Activated CD8-positive, alpha-beta memory T cell treated with anti-CD3 and anti-CD28 coated beads, Interleukin-2, amount 50 U/mL, for 48 hours (primary cell): ENCODE results near the gene FIG4.
"Not testable (repeated sequence)": the region's sequence is repeated elsewhere in the genome, so short reads cannot be mapped to it uniquely, and the experiment has no call there.

Experiments used
- DNase-seq: peaks from one replicate; pipeline ENCODE4 v3.0.0-alpha.2; 2020

FIG4 gene

DNA sequence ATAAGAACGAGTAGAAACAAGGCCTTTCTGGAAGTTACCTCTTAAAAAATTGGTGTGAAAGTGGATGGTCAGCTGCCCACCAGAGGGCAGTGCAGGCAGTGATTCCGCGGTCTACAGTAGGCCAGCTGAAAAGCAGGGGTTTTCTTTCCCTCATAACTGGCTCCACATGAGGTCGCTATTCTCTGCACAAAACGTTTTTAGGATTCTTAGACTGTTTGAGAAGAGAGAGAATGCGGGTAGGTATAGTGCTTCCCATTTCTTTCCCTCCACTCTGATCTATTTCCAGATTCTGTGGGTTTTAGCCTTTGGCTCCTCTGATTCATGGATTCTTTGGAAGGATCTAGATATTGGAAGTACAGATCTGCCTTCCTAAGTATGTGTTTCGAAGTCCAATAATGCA, 14.2 kb downstream of the FIG4 start:
- DNase-seq, result peak; percentile 82

DNA sequence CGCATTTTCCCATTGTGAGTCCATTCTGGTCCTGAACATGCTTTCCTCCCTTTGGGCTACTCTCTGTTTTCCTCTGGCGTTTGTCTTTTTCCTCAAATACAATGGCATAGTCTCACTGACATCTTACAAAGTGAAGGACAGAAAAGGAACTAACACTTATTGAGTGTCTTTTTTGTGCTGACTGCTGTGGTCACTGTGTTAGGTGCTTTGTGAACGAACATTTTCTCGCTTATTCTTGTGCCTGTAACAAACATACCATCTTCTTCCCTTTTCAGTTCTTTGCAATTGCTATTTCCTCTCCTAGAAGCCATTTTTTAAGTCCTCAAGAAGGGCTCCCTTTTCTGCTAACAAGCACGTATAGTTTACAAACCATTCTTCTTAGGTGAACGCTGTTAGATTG, 15.4 kb downstream of the FIG4 start:
- DNase-seq, result no peak

DNA sequence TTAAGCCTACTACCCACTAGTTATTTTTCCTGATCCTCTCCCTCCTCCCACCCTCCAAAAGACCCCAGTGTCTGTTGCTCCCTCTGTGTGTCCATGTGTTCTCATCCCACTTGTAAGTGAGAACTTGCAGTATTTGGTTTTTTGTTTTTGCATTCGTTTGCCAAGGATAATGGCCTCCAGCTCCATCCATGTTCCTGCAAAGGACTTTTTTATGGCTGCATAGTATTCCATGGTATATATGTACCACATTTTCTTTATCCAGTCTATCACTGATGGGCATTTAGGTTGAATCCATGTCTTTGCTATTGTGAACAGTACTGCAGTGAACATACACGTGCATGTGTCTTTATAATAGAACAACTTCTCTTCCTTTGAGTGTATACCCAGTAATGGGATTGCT, 17.0 kb downstream of the FIG4 start:
- not testable (repeated sequence) for DNase-seq

DNA sequence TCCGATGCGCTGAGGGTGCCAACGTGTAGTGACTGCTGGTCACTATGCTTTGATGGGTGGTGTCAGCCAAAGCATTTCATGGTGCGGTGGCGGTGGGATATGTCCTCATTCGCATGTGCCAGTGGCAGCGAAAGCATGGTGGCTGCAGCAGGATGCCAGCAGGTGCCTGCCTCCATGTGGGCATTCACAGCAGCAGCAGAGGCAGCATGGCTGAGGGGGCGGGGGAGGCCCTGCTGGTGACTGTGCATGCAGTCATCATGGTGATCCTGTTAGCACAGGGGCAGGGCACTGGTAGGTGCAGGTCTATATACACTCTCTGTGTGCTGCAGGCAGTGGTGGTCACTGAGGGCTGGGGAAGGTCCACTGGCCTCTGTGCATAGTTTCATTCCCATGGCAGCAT, 22.0 kb downstream of the FIG4 start:
- DNase-seq, result no peak

DNA sequence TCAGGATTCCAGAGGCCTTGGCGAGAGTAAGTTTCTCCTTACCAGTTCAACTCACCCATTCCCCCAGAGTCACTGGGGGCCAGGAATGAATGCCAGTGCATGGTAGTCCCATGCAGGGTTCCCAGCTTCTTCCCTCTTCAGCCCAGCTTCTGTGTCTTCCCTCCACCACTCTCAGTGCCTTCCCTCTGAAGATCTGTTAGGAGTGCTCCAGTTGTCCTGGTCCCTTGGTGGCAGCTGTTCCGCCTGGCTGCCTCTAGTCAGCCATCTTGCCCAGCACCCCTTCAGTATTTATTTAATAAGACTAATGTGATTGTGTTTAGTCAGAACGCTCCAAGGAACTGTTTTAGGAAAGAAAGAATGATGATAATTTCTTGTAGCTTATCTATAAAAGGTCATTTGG, 23.1 kb downstream of the FIG4 start:
- no peak for DNase-seq

DNA sequence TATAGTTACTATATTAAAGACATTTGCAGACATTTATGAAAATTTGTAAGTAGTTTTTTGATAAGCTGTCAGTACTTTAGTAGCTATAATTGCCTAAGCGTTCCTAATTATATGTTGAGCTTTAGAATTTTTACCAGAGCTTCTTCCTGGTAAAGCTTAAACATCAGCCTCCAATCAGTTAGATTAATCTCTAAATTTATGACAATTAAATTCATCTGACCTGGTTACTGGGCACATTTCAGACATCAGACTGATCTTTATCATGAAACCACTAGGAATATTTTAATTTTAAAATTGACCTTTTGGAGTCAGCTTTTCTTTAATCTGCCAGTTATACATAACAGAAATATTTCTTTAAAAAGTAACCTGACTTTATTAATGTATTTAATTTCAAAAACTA, 23.5 kb downstream of the FIG4 start:
- no peak for DNase-seq

DNA sequence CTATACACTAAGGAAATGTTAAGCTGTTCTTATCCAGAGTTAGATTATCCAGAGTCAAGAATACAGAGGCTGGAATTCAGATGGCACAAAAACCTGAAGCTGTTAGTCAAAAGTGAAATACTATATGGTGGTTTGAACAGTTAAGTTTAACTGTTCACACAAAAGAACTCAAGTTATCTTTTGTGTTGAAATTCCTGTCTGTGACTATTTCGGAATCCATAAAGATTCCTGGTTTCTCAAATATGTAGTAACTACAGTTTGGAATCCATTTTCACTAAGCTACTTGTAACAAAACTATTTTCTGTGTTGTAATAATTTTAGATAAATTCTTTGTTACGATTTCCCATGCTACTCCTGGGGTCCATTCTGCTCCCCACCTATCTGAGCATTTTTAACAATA, 24.5 kb downstream of the FIG4 start:
- DNase-seq, result no peak

DNA sequence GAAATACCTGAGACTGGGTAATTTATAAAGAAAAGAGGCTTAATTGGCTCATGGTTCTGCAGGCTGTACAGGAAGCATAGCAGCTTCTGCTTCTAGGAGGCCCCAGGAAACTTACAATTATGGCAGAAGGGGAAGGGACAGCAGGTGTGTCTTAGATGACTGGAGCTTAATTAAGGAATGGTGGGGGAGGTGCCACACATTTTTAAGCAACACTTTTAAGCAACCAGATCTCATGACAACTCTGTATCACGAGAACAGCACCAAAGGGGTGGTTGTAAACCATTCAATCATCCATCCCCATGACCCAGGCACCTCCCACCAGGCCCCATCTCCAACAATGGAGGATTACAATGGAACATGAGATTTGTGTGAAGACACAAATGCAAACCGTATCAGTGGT, 26.9 kb downstream of the FIG4 start:
- DNase-seq, result no peak

DNA sequence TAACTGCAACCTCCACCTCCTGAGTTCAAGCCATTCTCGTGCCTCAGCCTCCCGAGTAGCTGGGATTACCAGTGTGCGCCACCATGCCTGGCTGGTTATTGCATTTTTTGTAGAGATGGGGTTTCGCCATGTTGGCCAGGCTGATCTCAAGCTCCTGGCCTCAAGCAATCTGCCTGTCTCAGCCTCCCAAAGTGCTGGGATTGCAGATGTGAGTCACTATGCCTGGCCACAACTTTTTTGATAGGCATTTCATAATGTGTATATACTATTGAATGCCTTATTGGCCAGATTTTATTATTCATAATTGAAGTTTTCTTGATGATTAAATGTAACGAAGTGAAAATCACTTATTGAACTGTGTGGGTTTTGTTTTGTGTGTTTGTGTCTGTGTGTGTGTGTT, 27.9 kb downstream of the FIG4 start:
- no peak for DNase-seq

DNA sequence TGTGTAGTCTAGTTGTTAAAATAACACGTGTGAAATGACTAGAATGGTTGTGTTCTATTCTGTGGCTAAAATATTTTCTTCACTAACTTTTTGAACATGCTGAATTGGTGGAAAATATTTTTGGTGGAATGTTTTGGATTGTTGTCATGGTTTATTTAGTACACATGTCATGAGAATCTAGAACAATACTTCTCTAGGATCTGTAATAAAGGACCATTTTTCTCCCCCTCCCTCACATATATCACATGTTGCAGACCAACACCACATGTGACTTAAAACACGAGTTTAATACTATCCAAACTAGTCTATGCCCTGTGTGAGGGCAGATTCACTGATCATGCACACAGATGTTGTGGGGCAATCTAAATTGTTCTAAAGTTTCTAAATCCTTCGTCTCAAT, 29.2 kb downstream of the FIG4 start:
- no peak for DNase-seq

DNA sequence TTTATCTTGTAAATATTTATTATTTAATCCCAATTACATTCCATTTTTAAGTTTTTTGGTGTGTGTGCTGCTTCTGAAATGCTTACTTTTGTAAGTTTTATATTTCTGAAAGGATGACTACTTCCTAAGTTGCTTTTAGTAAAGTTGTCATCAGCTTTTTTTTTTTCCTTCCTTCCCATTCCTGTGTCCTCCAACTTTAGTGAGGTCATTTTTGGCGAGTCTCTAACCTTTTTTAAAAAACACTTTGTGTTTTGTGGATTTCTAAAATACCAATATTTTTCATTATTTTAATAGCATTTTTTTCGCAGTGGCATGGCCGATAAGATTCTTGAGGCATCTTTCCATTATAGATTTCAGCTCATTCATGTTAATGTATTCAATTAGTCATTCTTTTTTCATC, 30.9 kb downstream of the FIG4 start:
- no peak for DNase-seq

DNA sequence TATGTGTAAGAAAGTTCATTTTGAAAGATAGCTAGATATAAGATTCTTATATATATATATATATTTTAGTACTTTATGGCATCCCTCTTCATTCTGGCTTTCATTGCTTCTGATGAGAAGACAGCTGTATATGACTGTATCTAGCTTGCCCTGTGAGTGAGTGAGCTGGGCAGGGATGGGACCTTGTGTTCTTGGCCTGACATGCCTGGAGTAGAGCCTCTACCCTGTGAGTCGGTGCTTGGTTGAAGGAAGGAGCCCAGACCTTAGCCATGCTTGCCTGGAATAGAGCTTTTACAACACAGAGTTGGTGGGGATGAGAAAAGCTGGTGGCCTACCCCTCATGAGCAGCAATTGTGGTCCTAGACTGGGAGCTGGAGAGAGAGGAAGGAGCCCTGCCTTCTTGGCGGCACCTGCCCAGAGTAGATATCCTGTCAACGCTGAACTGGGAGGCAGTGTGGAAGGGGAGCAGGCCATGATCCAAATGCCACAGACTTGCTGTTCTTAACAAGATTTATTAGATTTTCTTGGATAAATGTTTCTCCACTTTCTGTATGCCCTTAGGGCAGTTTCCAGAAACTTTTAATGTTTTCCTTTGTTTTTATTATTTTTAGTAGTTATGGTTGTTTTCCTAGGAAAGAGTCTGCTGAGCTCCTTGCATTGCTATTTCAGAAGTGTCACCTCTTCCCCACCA, 31.6 kb downstream of the FIG4 start:
- DNase-seq, result no peak

DNA sequence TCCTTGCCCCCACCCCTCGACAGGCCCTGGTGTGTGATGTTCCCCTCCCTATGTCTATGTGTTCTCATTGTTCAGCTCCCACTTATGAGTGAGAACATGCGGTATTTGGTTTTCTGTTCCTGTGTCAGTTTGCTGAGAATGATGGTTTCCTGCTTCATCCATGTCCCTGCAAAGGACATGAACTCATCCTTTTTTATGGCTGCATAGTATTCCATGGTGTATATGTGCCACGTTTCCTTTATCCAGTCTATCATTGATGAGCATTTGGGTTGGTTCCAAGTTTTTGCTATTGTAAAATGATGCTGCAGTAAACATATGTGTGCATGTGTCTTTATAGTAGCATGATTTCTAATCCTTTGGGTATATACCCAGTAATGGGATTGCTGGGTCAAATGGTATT, 34.2 kb downstream of the FIG4 start:
- not testable (repeated sequence) for DNase-seq

DNA sequence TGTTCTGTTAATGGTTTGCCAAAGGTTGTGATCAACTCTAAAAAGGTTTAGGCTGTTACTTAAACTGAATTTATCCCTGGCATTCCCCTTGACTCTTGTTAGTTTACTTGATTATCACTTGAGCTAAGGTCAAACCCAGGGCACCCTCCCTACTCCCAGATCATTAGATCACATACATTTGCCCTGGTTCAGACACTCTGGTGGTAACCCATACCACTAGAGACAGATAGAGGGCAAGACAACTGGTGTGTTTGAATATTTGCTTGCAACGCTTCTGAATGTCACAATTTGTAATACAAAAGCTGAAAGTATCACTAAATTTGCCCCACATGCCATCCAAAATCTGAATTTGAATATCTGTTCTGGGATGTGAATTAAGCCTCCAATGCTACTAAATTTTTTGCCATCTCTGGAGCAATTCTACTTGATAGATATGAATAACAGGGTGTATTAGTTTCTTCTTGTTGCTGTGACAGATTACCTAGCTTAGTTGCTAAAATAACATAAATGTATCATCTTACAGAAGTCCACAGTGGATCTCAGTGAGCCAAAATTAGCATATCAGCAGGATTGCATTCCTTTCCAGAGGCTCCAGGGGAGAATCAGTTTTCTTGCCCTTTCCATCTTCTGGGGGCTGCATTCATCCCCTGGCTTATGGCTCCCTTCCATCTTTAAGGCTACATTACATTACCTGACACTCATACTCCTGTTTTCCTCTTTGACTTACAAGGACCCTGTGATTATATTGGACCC, 45.4 kb downstream of the FIG4 start:
- DNase-seq, result no peak

DNA sequence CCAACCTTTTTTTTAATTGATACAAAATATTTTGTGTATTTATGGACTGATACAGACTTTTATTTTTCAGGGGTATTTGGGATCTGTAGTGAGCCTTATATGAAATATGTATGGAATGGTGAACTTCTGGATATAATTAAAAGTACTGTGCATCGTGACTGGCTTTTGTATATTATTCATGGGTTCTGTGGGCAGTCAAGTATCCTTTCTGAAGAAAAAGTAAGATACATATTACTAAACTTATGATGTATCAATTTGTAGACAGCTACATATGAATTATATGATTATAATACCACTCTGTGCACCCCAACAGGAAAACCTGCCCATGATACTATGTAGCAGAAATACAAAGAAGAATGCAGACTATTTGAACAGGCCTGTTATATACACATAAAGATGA, 47.2 kb downstream of the FIG4 start:
- DNase-seq, result no peak

DNA sequence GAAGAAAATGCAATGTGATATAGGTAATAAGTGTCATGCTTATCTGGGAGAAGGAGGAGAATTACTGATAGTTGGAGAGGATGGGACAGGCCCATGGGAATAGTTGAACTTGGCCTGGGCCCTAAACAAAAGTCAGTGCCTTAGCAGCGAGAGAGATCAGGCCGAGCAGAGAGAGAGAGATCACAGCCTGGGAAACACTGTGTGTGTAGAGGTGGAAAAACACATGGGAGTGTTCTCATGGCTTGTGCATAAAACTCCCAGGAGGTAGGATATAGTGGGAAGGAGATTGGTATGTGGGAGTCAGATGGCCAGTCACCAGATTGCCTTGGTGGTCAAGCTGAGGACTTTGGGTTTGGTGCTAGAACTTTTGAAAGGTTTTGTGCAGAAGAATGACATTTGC, 47.6 kb downstream of the FIG4 start:
- DNase-seq, result no peak

DNA sequence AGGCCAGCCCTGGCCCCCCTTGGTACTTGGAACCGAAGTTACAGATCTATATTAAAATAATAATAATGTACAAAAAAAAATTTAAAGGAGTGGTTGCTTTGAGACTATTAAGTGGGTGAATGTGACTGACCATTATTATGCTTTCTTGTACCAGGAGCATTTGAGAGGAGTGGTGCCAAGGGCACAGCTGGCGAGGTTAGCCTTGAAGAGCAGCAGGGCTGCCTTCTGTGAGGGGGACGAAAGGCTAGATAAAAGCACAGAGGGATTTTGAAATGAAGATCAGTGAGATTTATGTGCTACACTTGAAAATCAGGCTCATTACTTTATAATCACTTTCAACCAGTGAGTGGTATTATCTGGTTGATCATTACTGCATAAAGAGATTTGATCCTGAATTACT, 48.6 kb downstream of the FIG4 start:
- no peak for DNase-seq

DNA sequence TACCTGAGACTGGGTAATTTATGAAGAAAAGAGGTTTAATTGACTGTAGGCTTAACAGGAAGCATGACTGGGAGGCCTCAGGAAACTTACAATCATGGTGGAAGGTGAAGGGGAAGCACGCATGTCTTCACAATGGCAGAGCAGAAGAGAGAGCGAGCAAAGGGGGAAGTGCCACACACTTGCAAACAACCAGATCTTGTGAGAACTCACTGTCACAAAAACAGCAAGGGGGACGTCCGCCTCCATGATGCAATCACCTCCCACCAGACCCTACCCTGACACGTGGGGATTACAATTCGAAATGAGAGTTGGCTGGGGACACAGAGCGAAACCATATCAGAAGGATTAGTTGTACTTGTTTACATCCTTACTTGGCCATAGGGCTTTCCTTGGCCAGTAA, 49.7 kb downstream of the FIG4 start:
- no peak for DNase-seq

DNA sequence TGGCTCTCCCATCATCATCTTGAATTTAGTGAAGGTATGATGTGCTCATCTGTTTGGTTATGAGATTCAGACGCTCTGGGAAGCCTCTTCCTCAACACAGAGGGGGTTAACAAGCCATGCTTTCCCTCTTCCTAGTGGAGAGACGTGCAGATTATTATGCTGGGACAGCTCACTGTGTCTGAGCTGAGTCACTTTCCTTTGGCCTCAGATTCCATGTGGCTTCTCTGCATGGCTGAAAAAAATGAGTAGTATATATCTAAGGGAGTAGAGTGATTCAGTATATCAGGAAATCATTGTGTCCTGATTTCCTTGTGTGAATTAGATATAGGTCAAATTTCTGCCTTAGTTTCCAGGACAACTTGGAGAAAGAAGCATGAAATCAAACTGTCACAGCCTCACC, 52.6 kb downstream of the FIG4 start:
- no peak for DNase-seq

DNA sequence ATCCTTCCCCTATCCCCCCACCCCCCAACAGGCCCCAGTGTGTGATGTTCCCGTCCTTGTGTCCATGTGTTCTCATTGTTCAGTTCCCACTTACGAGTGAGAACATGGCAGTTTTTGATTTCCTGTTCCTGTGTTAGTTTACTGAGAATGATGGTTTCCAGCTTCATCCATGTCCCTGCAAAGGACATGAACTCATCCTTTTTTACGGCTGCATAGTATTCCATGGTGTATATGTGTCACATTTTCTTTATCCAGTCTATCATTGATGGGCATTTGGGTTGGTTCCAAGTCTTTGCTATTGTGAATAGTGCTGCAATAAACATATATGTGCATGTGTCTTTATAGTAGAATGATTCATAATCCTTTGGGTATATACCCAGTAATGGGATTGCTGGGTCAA, 53.7 kb downstream of the FIG4 start:
- not testable (repeated sequence) for DNase-seq

DNA sequence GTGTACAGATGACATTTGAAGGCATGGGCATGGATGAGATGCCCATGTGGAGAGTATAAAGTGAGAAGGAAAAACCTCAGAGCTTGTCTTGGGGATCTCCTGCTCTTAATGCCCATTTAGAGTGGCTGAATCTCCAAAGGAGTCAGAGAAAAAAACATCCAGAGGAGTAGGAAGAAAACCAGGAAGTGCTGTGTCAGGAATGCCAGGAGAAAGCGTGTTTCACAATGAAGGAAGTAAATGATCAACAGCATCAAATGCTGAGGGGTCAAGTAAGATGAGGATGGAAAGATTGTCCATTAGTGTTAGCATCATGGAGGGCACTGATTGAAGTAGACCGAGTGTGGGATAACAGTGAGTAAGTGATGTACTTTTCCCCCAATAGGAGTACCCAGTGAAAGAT, 56.1 kb downstream of the FIG4 start:
- DNase-seq, result no peak

DNA sequence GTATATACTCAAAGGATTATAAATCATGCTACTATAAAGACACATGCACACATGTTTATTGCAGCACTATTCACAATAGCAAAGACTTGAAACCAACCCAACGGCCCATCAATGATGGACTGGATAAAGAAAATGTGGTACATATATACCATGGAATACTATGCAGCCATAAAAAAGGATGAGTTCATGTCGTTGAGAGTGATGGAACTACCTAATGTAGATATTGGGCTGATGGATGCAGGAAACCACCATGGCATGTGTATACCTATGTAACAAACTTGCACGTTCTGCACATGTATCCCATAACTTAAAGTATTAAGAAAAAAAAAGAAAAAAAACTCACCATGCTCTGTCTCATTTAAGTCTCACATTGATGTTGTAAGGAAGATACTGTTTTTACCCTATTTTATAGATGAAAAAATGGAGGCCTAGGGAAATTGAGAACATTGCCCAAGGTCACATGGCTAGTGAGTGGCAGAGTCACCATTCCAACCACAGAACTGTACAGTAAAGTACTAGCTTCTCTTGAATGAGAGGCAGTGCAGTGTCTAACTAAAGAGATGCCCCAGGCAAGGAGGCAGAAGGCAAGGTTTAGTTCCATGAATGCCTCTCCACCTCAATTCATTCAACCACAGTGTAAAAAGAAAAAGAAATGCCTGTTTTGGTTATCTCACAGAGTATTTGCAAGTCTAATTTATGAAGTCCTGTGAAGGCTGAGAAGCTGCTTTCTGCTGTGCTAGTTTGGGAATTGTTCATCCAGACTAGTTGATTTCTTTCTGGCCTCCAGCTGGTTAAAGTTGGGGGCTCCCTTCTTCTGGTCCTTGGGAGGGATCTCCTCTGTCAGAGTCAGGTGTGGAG, 68.2 kb downstream of the FIG4 start:
- no peak for DNase-seq

DNA sequence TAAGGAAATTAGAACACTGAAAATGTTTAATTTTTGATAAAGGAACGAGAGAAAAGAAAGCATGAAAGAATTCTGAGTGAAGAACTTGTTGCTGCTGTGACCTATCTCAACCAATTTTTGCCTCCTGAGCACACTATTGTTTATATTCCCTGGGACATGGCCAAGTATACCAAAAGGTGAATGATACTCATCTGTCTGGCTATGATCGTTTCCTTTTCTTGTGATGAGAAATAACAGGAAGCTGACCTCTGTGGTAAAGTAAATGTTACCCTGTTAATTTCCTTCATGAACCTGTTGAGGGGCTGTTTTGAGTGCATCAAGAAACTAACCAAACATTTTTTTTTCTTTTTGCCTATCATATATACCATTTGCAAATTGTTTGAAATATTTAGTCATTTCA, 69.1 kb downstream of the FIG4 start:
- no peak for DNase-seq

DNA sequence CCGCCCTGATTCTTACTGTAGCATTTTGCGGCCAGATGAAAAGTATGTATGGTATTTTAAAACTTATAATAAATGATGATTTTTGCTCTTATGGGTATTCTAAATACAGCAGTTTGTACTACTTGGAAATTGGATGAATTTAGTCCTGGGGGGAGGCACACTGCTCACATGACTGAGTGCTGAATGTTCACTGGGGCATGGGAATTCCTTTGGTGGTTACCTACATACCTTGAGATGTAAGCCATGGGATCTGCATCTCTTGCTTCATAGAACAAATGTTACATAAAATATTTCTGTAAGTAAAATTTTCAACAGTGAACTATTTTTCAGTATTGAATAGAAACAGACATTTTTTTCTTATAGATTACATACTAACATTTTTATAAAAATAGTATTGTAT, 71.1 kb downstream of the FIG4 start:
- no peak for DNase-seq
